Hepatocyte (in vitro differentiated cells): ENCODE measurements around the gene SHANK1.

Experiments used
- CTCF ChIP-seq: fragments of 200-600 bp; sonication (generic); IDR thresholded peaks from 2 replicates; pipeline ENCODE4 v1.5.1; 2016; ENCODE audit warnings: antibody characterized with exemption, mild to moderate bottlenecking; ENCODE audit not compliant: poor library complexity
- EZH2 ChIP-seq: fragments of 200-600 bp; sonication (generic); IDR thresholded peaks from 2 replicates; pipeline ENCODE4 v1.6.1; 2016; ENCODE audit warnings: antibody characterized with exemption, mild to moderate bottlenecking, borderline replicate concordance

GRCh38 chr19:50628146-50628545 is 91.5 kb downstream of the SHANK1 start:
- TF ChIP-seq CTCF: no peak
- TF ChIP-seq EZH2: no peak
